Mesodermal cell (in vitro differentiated cells): Measurements from ENCODE around the gene NUP210L.

Experiments used
- H3K27ac ChIP-seq: 2 replicates; pipeline ENCODE4 v1.7.0; 2013; ENCODE audit warnings: mild to moderate bottlenecking, low read depth, low read length, moderate library complexity; ENCODE audit not compliant: severe bottlenecking
- H3K36me3 ChIP-seq: 2 replicates; pipeline ENCODE4 v1.7.1; 2013; ENCODE audit warnings: mild to moderate bottlenecking, low read length, moderate library complexity; ENCODE audit not compliant: control insufficient read depth, insufficient read depth
- H3K4me1 ChIP-seq: one replicate; pipeline ENCODE4 v1.7.1; 2013; ENCODE audit warnings: mild to moderate bottlenecking, low read length; ENCODE audit not compliant: insufficient read depth, control insufficient read depth, poor library complexity, severe bottlenecking
- H3K4me3 ChIP-seq: 2 replicates; pipeline ENCODE4 v1.7.0; 2013; ENCODE audit warnings: low read length, control low read depth, mild to moderate bottlenecking; ENCODE audit not compliant: insufficient read depth, poor library complexity, severe bottlenecking; ENCODE audit errors: extremely low read depth
- H3K9me3 ChIP-seq: 2 replicates; pipeline ENCODE4 v1.7.1; 2013; ENCODE audit warnings: mild to moderate bottlenecking, low read length, moderate library complexity; ENCODE audit not compliant: control insufficient read depth
- WGBS, 2 experiments: methylation state at CpG; one replicate each; pipeline ENCODE4 v1.1.5; 2013; ENCODE audit warnings: missing lambda C conversion rate in 2 of 2; ENCODE audit not compliant: insufficient coverage in 2 of 2; 5-methylcytosine and 5-hydroxymethylcytosine counted together

The NUP210L gene

GRCh38 chr1:153944005-153944826 is 210.7 kb downstream of the NUP210L start:
- Histone ChIP-seq H3K4me3 (no peak overlapping the region), H3K27ac (no peak overlapping the region), H3K9me3 (no peaks in the 10 kb centered on the region), H3K4me1 (peaks cover 4% of the 10 kb centered on the region), H3K36me3 (peaks cover 69% of the 10 kb centered on the region)
- 96% methylated on average over 12 to 15 of the region's 15 CpGs for WGBS, 2 experiments

GRCh38 chr1:153942766-153943549 is 211.9 kb downstream of the NUP210L start:
- Histone ChIP-seq H3K4me1 (peaks cover 4% of the 10 kb centered on the region), H3K36me3 (peaks cover 62% of the 10 kb centered on the region), H3K27ac (no peak overlapping the region), H3K4me3 (no peak overlapping the region), H3K9me3 (no peaks in the 10 kb centered on the region)
- WGBS, 2 experiments = 89 to 94% methylated on average over 5 of the region's 11 CpGs
